Ascending aorta (tissue), 2 donors: ENCODE data around the gene PSAPL1. TPM values are rescaled to one million over a fixed set of nuclear protein-coding genes. Genes with fewer than 3 reads are reported as not detected.

Experiments used
- DNase-seq, 2 donors: peaks; one replicate each; pipeline ENCODE4 v3.0.0-alpha.2; 2019; ENCODE audit warnings: low spot score in 2 of 2
- H3K27ac ChIP-seq, 2 donors: fragments of 200-600 bp; sonication (generic); one replicate each; pipeline ENCODE4 v1.5.1; 2016 to 2017; ENCODE audit warnings: mild to moderate bottlenecking in 1 of 2
- H3K27me3 ChIP-seq: fragments of 200-600 bp; sonication (generic); one replicate; pipeline ENCODE4 v1.5.1; 2017
- H3K36me3 ChIP-seq, 2 donors: fragments of 200-600 bp; sonication (generic); one replicate each; pipeline ENCODE4 v1.5.1; 2016
- H3K4me1 ChIP-seq, 2 donors: fragments of 200-600 bp; sonication (generic); one replicate each; pipeline ENCODE4 v1.5.1; 2016 to 2017; ENCODE audit warnings: mild to moderate bottlenecking in 1 of 2
- H3K4me3 ChIP-seq, 2 donors: fragments of 200-600 bp; sonication (generic); one replicate each; pipeline ENCODE4 v1.5.1; 2016 to 2017; ENCODE audit warnings: mild to moderate bottlenecking in 1 of 2
- H3K9me3 ChIP-seq, 2 donors: fragments of 200-600 bp; sonication (generic); one replicate each; pipeline ENCODE4 v1.5.1; 2016
- intact Hi-C: fragments of 100-400 bp; cut with DNase I; formaldehyde crosslinking; loops from one replicate; pipeline ENCODE4 v1.15.1; 2023
- total RNA-seq: library from RNA; depleted of rRNA; stranded (reverse); fragments of >200 nt; gene quantifications from one replicate; pipeline ENCODE4 v1.1.0, GENCODE V29; 2016
- TF ChIP-seq, protein P1 (sequence below), 3 experiments: fragments of 200-600 bp in 2 of 3; fragments of 450-650 bp in 1 of 3; sonication (generic) in 2 of 3; IDR thresholded peaks; one replicate each; pipeline ENCODE4 v1.5.1; 2016 to 2019; ENCODE audit warnings: antibody characterized with exemption in 3 of 3, mild to moderate bottlenecking in 1 of 3, moderate library complexity in 1 of 3

The PSAPL1 gene
- total RNA-seq, 1 donor from 2014 or later = not detected

DNA sequence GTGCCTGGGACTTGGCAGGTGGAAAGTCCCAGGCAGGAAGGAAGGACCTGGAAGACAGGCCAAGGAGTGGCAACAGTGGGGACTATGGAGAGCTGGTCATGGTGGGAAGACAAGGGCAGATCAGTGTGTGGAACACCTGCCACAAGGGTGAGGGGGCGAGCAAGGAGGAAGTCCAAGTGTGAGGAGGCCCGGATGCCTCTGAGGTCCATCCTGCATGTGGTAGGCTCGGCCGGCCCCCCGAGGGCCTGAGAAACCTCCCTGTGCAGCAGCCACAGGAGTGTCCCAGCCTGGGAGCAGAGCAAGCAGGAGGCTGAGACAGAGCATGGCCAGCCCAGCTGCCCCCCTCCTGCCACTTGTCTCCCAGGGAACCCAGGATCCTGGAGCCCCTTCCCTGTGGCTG, 40.5 kb upstream of the PSAPL1 start:
- intact Hi-C loops = no loop called here
- Histone ChIP-seq H3K4me1 (no peaks in the 10 kb centered on the region), H3K4me3 (no peak overlapping the region), H3K27ac (no peak overlapping the region), H3K9me3 (no peaks in the 10 kb centered on the region), H3K27me3 (no peaks in the 10 kb centered on the region), H3K36me3 (no peaks in the 10 kb centered on the region)
- TF ChIP-seq, protein P1, sequence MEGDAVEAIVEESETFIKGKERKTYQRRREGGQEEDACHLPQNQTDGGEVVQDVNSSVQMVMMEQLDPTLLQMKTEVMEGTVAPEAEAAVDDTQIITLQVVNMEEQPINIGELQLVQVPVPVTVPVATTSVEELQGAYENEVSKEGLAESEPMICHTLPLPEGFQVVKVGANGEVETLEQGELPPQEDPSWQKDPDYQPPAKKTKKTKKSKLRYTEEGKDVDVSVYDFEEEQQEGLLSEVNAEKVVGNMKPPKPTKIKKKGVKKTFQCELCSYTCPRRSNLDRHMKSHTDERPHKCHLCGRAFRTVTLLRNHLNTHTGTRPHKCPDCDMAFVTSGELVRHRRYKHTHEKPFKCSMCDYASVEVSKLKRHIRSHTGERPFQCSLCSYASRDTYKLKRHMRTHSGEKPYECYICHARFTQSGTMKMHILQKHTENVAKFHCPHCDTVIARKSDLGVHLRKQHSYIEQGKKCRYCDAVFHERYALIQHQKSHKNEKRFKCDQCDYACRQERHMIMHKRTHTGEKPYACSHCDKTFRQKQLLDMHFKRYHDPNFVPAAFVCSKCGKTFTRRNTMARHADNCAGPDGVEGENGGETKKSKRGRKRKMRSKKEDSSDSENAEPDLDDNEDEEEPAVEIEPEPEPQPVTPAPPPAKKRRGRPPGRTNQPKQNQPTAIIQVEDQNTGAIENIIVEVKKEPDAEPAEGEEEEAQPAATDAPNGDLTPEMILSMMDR (IDR thresholded peaks at IDR 0.05) = no peak
- no peak for DNase-seq

DNA sequence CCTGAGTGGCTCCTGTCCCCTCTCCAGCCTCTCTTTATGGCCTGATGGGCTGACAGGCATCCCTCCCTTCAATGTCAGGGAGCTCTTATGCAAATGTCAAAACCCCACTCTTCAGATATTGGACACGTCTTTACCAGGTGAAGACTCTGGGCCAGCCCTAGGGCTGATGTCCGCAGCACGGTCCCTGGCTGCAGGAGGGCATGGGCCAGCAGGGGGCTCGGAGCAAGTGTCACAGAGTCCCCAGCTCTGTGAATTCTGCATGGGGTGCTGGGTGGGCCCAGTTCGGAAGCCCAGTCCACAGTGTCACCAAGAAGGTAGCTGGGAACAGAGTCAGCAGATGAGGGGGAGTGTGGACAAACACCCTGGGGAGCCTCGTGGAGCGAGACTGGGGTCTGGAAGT, 39.6 kb upstream of the PSAPL1 start:
- TF ChIP-seq, protein P1 (IDR thresholded peaks at IDR 0.05) = no peak
- Histone ChIP-seq H3K4me3 (no peak overlapping the region), H3K4me1 (no peaks in the 10 kb centered on the region), H3K36me3 (no peaks in the 10 kb centered on the region), H3K27ac (no peak overlapping the region), H3K9me3 (no peaks in the 10 kb centered on the region), H3K27me3 (no peaks in the 10 kb centered on the region)
- DNase-seq = no peak
- intact Hi-C loops = no loop called here

DNA sequence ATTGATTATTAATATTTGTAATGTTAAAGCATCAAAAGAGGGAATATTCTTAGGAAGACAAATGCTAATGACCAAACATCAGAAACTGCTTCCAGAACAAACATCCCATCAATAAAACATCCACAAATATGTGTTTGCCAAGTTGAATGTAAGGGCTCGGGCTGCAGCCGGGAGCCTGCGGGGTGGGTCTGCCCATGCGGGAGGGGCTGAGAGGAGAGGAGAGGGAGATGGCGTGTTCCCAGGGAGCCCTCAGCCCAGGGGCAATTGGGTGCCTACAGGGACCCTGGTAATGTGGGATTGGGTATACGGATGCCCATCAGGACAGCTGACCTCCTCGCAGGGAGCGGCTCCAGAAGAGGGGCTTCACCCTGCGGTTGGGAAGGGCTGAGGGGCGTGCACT, 38.4 kb upstream of the PSAPL1 start:
- Histone ChIP-seq H3K4me1 (no peaks in the 10 kb centered on the region), H3K27ac (no peak overlapping the region), H3K27me3 (no peaks in the 10 kb centered on the region), H3K4me3 (no peak overlapping the region), H3K9me3 (no peaks in the 10 kb centered on the region), H3K36me3 (no peaks in the 10 kb centered on the region)
- DNase-seq = no peak
- TF ChIP-seq, protein P1 (IDR thresholded peaks at IDR 0.05) = no peak
- intact Hi-C loops = no loop called here

DNA sequence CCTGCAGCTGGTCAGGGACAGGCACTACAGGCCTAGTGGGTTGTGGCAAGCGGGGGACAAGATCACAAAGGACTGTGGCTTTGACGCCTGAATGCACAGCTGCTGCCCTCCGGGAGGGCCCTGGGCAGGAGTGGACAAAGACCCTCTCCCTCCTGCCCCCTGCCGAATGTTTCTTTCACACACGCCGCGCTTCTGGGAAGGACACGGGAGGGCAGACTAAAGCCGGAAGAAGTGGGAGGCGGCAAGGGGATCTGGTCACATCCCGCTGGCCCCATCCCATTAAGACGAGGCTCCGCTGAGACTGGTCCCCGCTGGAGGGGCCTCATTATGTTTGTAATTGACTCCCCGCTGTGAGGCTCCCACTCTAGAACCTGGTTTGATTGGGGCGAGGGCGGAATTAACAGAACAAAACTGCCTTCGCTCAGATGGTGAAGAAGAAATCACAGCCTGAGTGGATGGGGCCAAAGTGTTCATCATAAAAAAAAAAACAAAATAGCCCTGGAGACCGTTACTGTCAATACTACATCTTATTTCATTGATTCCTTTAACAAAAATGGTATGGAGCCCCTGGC, 37.8 kb upstream of the PSAPL1 start:
- H3K4me3 ChIP-seq = no peak overlapping the region
- no peaks in the 10 kb centered on the region for H3K36me3 ChIP-seq
- H3K4me1 ChIP-seq = no peaks in the 10 kb centered on the region
- intact Hi-C loops = no loop called here
- no peak for DNase-seq
- TF ChIP-seq, protein P1 (IDR thresholded peaks at IDR 0.05) = no peak
- no peaks in the 10 kb centered on the region for H3K9me3 ChIP-seq
- H3K27ac ChIP-seq = no peak overlapping the region
- H3K27me3 ChIP-seq = no peaks in the 10 kb centered on the region

DNA sequence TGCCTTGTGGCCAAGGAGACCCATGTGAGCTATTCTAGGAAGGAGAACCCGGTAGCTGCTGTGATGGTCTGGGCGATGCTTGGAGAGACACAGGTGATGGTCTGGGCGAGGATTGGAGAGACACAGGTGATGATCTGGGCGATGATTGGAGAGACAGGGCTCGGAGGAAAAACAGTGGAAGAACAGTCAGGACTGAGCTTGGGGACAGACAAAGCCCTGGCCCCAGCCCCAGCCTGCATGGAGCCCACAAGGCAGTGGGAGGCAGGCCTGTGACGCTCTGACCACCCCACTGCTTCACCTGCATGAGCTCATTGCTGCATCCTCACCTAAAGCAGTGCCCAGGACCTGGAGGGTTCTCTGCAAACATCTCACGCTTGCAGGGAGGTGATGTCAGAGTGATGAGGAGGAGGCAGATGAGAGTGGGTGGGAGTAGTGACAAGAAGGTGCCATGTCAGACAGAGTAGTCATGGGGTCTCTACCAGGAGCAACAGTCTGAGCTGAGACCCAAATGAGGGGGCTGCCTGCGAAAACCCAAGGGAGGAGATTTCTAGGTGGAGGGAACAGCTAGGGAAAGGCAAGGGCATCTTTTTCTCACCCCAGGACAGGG, 35.9 kb upstream of the PSAPL1 start:
- intact Hi-C loops = no loop called here
- Histone ChIP-seq H3K27ac (no peak overlapping the region), H3K27me3 (no peaks in the 10 kb centered on the region), H3K9me3 (no peaks in the 10 kb centered on the region), H3K36me3 (no peaks in the 10 kb centered on the region), H3K4me1 (no peaks in the 10 kb centered on the region), H3K4me3 (no peak overlapping the region)
- TF ChIP-seq, protein P1 (IDR thresholded peaks at IDR 0.05) = no peak
- no peak for DNase-seq
